Stimulated activated memory B cell treated with anti-CD40 and anti-IgM and Interleukin-4, amounts not matched to agents 10 μg/mL and 1 μg/mL and 100 μg/mL, for 72 hours (primary cell): ENCODE measurements around the gene ARFGEF2.

ENCODE experiments used
- ATAC-seq: fragments of 150-1000 bp; cut with Tn5 transposase; 2 replicates; pipeline ENCODE4 v1.10.0; 2021
- H3K27ac Mint-ChIP-seq: one replicate; pipeline ENCODE4 v1.8.0; 2022; ENCODE audit warnings: mild to moderate bottlenecking, mixed read lengths
- H3K27me3 Mint-ChIP-seq: one replicate; pipeline ENCODE4 v1.8.0; 2022; ENCODE audit warnings: mixed read lengths
- H3K36me3 Mint-ChIP-seq: one replicate; pipeline ENCODE4 v1.8.0; 2022; ENCODE audit warnings: mixed read lengths
- H3K4me1 Mint-ChIP-seq: one replicate; pipeline ENCODE4 v1.8.0; 2022; ENCODE audit warnings: mixed read lengths
- H3K4me3 Mint-ChIP-seq: one replicate; pipeline ENCODE4 v1.8.0; 2022; ENCODE audit warnings: mild to moderate bottlenecking, moderate library complexity, mixed read lengths
- H3K9me3 Mint-ChIP-seq: one replicate; pipeline ENCODE4 v1.8.0; 2022; ENCODE audit warnings: mixed read lengths

The ARFGEF2 gene

GRCh38 chr20:48892049-48892470 lies 29.5 kb upstream of the ARFGEF2 start:
- H3K4me1 Mint-ChIP-seq, result peaks cover 42% of the 10 kb centered on the region
- H3K4me3 Mint-ChIP-seq, result no peak overlapping the region
- no peaks in the 10 kb centered on the region for H3K36me3 Mint-ChIP-seq
- ATAC-seq, result no peak
- peaks cover 5% of the 10 kb centered on the region for H3K9me3 Mint-ChIP-seq
- no peak overlapping the region for H3K27ac Mint-ChIP-seq
- no peaks in the 10 kb centered on the region for H3K27me3 Mint-ChIP-seq

GRCh38 chr20:48892891-48893290 lies 28.6 kb upstream of the ARFGEF2 start:
- H3K4me3 Mint-ChIP-seq, result no peak overlapping the region
- no peaks in the 10 kb centered on the region for H3K27me3 Mint-ChIP-seq
- ATAC-seq, result no peak
- peaks cover 5% of the 10 kb centered on the region for H3K9me3 Mint-ChIP-seq
- H3K36me3 Mint-ChIP-seq, result no peaks in the 10 kb centered on the region
- no peak overlapping the region for H3K27ac Mint-ChIP-seq
- peaks cover 50% of the 10 kb centered on the region for H3K4me1 Mint-ChIP-seq

- no peak overlapping the region for H3K27ac Mint-ChIP-seq
- no peaks in the 10 kb centered on the region for H3K36me3 Mint-ChIP-seq
- H3K4me3 Mint-ChIP-seq, result no peak overlapping the region
- peaks cover 55% of the 10 kb centered on the region for H3K4me1 Mint-ChIP-seq
- no peak for ATAC-seq
- H3K9me3 Mint-ChIP-seq, result peaks cover 5% of the 10 kb centered on the region
- no peaks in the 10 kb centered on the region for H3K27me3 Mint-ChIP-seq
These were observed 28.1 kb upstream of the ARFGEF2 start for GRCh38 chr20:48893374-48893773.

GRCh38 chr20:48897305-48898010 lies 24.1 kb upstream of the ARFGEF2 start:
- Mint-ChIP-seq H3K27me3 (no peaks in the 10 kb centered on the region), H3K27ac (peak overlapping the region; percentile 10), H3K36me3 (no peaks in the 10 kb centered on the region), H3K4me3 (peak overlapping the region; percentile 1), H3K9me3 (no peaks in the 10 kb centered on the region), H3K4me1 (peaks cover 38% of the 10 kb centered on the region)
- peak; percentile 93 for ATAC-seq

- Mint-ChIP-seq H3K27ac (peak overlapping the region; percentile 10), H3K27me3 (no peaks in the 10 kb centered on the region), H3K4me3 (peak overlapping the region; percentile 1), H3K4me1 (peaks cover 43% of the 10 kb centered on the region), H3K9me3 (no peaks in the 10 kb centered on the region), H3K36me3 (no peaks in the 10 kb centered on the region)
- no peak for ATAC-seq
These were observed 23.3 kb upstream of the ARFGEF2 start for GRCh38 chr20:48898210-48898609.

- no peaks in the 10 kb centered on the region for H3K36me3 Mint-ChIP-seq
- no peak overlapping the region for H3K4me3 Mint-ChIP-seq
- no peaks in the 10 kb centered on the region for H3K27me3 Mint-ChIP-seq
- H3K27ac Mint-ChIP-seq, result peak overlapping the region; percentile 15
- no peaks in the 10 kb centered on the region for H3K9me3 Mint-ChIP-seq
- peaks cover 43% of the 10 kb centered on the region for H3K4me1 Mint-ChIP-seq
- no peak for ATAC-seq
These were observed 22.5 kb upstream of the ARFGEF2 start for GRCh38 chr20:48898896-48899530.

- ATAC-seq, result no peak
- Mint-ChIP-seq H3K27ac (no peak overlapping the region), H3K36me3 (no peaks in the 10 kb centered on the region), H3K4me1 (peaks cover 52% of the 10 kb centered on the region), H3K9me3 (no peaks in the 10 kb centered on the region), H3K4me3 (no peak overlapping the region), H3K27me3 (no peaks in the 10 kb centered on the region)
These were observed 21.6 kb upstream of the ARFGEF2 start for GRCh38 chr20:48899881-48900280.

- Mint-ChIP-seq H3K36me3 (no peaks in the 10 kb centered on the region), H3K27ac (peak overlapping the region; percentile 49), H3K27me3 (no peaks in the 10 kb centered on the region), H3K4me1 (peaks cover 63% of the 10 kb centered on the region), H3K9me3 (no peaks in the 10 kb centered on the region), H3K4me3 (no peak overlapping the region)
- no peak for ATAC-seq
These were observed 20.2 kb upstream of the ARFGEF2 start for GRCh38 chr20:48901326-48901725.

GRCh38 chr20:48903705-48904104 lies 17.8 kb upstream of the ARFGEF2 start:
- no peak overlapping the region for H3K27ac Mint-ChIP-seq
- H3K4me1 Mint-ChIP-seq, result peaks cover 56% of the 10 kb centered on the region
- H3K36me3 Mint-ChIP-seq, result no peaks in the 10 kb centered on the region

GRCh38 chr20:48904566-48905296 lies 16.8 kb upstream of the ARFGEF2 start:
- peak; percentile 60 for ATAC-seq
- H3K27ac Mint-ChIP-seq, result peak overlapping the region; percentile 68
- H3K27me3 Mint-ChIP-seq, result no peaks in the 10 kb centered on the region
- no peaks in the 10 kb centered on the region for H3K36me3 Mint-ChIP-seq
- peaks cover 3% of the 10 kb centered on the region for H3K9me3 Mint-ChIP-seq
- peaks cover 46% of the 10 kb centered on the region for H3K4me1 Mint-ChIP-seq
- H3K4me3 Mint-ChIP-seq, result peak overlapping the region; percentile 55

More at GRCh38 chr20:48903705-48904104, 17.8 kb upstream of the ARFGEF2 start:
- no peak for ATAC-seq
- peaks cover under 1% of the 10 kb centered on the region for H3K9me3 Mint-ChIP-seq
- H3K4me3 Mint-ChIP-seq, result no peak overlapping the region
- no peaks in the 10 kb centered on the region for H3K27me3 Mint-ChIP-seq

- H3K4me1 Mint-ChIP-seq, result peaks cover 46% of the 10 kb centered on the region
- peak; percentile 43 for ATAC-seq
- H3K4me3 Mint-ChIP-seq, result peak overlapping the region; percentile 55
- H3K9me3 Mint-ChIP-seq, result peaks cover 3% of the 10 kb centered on the region
- no peaks in the 10 kb centered on the region for H3K27me3 Mint-ChIP-seq
- H3K36me3 Mint-ChIP-seq, result no peaks in the 10 kb centered on the region
- peak overlapping the region; percentile 68 for H3K27ac Mint-ChIP-seq
These were observed 16.2 kb upstream of the ARFGEF2 start for GRCh38 chr20:48905297-48905647.

GRCh38 chr20:48906221-48906877 lies 15.2 kb upstream of the ARFGEF2 start:
- H3K4me3 Mint-ChIP-seq, result no peak overlapping the region
- peaks cover 3% of the 10 kb centered on the region for H3K9me3 Mint-ChIP-seq
- peaks cover 49% of the 10 kb centered on the region for H3K4me1 Mint-ChIP-seq
- peak overlapping the region; percentile 54 for H3K27ac Mint-ChIP-seq
- H3K36me3 Mint-ChIP-seq, result no peaks in the 10 kb centered on the region
- no peak for ATAC-seq
- no peaks in the 10 kb centered on the region for H3K27me3 Mint-ChIP-seq

GRCh38 chr20:48908656-48909319 lies 12.7 kb upstream of the ARFGEF2 start:
- Mint-ChIP-seq H3K36me3 (no peaks in the 10 kb centered on the region), H3K4me1 (peaks cover 65% of the 10 kb centered on the region), H3K27ac (no peak overlapping the region), H3K4me3 (no peak overlapping the region), H3K27me3 (no peaks in the 10 kb centered on the region), H3K9me3 (peaks cover 3% of the 10 kb centered on the region)
- no peak for ATAC-seq

GRCh38 chr20:48909910-48910309 lies 11.6 kb upstream of the ARFGEF2 start:
- Mint-ChIP-seq H3K36me3 (no peaks in the 10 kb centered on the region), H3K9me3 (peaks cover 3% of the 10 kb centered on the region), H3K27me3 (no peaks in the 10 kb centered on the region), H3K4me3 (no peak overlapping the region), H3K4me1 (peaks cover 59% of the 10 kb centered on the region), H3K27ac (peak overlapping the region; percentile 61)
- no peak for ATAC-seq

GRCh38 chr20:48910347-48910781 lies 11.1 kb upstream of the ARFGEF2 start:
- Mint-ChIP-seq H3K9me3 (peaks cover 3% of the 10 kb centered on the region), H3K27ac (peak overlapping the region; percentile 61), H3K4me1 (peaks cover 55% of the 10 kb centered on the region), H3K36me3 (no peaks in the 10 kb centered on the region), H3K27me3 (no peaks in the 10 kb centered on the region), H3K4me3 (no peak overlapping the region)
- ATAC-seq, result no peak
